ENCODE measurements around the gene RWDD4.

Gene RWDD4

DNA sequence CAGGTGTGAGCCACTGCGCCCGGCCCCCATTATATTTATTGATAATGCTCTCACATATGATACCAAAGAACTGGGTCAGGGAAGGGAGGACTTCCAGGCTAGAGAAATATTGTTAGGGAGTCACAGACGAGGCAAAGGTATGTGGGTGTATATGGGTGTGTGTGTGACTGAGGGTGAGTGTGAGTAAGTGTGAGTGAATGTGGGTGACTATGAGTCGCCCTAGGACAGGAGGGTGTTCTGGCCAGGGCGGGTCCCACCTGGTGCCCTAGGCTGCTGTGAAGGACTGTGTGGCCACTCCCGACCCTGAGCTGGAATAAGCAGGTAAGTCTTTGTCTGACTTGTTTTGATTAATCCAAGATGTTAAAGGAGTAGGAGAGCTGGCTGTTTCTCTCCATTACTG is 34.4 kb downstream of the RWDD4 start:
- in situ Hi-C loops (cut with HindIII; ENCODE audit: low sequenced_read_pairs) = no loop called here
- DNase-seq (ENCODE audit: low read depth, low spot score) = no peak
- H3K4me3 ChIP-seq (ENCODE audit: low read depth, low read length) = no peak overlapping the region
- TF ChIP-seq, protein P1, sequence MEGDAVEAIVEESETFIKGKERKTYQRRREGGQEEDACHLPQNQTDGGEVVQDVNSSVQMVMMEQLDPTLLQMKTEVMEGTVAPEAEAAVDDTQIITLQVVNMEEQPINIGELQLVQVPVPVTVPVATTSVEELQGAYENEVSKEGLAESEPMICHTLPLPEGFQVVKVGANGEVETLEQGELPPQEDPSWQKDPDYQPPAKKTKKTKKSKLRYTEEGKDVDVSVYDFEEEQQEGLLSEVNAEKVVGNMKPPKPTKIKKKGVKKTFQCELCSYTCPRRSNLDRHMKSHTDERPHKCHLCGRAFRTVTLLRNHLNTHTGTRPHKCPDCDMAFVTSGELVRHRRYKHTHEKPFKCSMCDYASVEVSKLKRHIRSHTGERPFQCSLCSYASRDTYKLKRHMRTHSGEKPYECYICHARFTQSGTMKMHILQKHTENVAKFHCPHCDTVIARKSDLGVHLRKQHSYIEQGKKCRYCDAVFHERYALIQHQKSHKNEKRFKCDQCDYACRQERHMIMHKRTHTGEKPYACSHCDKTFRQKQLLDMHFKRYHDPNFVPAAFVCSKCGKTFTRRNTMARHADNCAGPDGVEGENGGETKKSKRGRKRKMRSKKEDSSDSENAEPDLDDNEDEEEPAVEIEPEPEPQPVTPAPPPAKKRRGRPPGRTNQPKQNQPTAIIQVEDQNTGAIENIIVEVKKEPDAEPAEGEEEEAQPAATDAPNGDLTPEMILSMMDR (IDR thresholded peaks at IDR 0.05; ENCODE audit: low read depth, low read length) = no peak

DNA sequence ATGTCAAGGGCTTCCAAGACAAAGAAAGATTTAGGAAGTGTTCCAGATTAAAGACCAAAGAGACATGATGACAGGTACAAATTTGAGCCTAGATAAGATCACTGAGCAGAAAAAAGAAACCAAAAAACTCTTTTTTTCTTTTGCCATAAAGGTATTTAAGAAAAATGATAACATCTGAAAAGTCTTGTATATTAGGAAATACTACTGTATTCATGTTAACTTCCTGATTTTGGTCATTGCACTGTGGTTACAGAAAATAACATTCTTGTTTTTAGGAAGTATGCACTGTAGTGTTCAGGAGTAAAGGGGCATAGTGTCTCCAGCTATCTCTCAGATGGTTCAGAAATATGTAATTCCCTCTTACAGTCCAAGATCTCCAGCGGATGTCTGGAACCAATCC is 37.1 kb downstream of the RWDD4 start:
- no peak for DNase-seq (ENCODE audit: low read depth, low spot score)
- TF ChIP-seq, protein P1 (IDR thresholded peaks at IDR 0.05; ENCODE audit: low read depth, low read length) = no peak
- in situ Hi-C loops (cut with HindIII; ENCODE audit: low sequenced_read_pairs) = no loop called here
- no peak overlapping the region for H3K4me3 ChIP-seq (ENCODE audit: low read depth, low read length)

DNA sequence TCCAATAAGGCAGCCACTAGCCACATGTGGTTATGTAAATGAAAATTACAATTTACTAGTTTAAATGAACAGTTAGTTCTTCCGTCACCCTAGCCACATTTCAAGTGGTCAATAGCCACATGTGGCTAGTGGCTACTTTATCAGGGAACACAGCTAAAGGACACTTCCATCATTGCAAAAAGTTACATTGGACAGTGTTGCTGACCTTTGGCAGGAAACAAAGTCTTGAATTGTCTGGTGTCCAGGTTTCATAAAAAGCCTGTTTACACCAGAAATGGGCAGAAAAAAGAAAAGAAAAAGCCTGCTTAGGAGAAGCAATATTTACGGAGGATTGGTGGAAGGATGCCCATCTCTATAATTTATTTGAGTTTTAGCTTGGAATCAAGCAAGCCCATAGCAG is 38.6 kb downstream of the RWDD4 start:
- no peak for DNase-seq (ENCODE audit: low read depth, low spot score)
- no peak overlapping the region for H3K4me3 ChIP-seq (ENCODE audit: low read depth, low read length)
- TF ChIP-seq, protein P1 (IDR thresholded peaks at IDR 0.05; ENCODE audit: low read depth, low read length) = no peak
- in situ Hi-C loops (cut with HindIII; ENCODE audit: low sequenced_read_pairs) = no loop called here

DNA sequence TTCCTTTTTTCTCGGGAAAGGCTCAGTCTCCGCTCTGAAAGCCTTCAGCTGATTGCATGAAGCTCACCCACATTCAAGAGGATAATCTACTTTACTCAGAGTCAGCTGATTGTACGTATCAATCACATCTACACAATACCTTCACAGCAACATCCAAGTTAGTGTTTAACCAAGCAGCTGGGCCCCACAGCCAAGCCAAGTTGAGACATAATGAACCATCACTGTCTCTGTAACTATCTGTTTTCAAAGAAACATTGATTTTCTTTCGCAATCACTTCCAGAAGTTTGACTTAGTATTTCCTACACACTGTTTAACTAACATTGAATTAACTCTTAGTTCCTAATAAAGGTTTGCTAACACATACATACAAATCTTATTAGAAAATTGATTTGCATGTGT is 40.3 kb downstream of the RWDD4 start:
- TF ChIP-seq, protein P1 (IDR thresholded peaks at IDR 0.05; ENCODE audit: low read depth, low read length) = no peak
- no peak for DNase-seq (ENCODE audit: low read depth, low spot score)
- in situ Hi-C loops (cut with HindIII; ENCODE audit: low sequenced_read_pairs) = no loop called here
- no peak overlapping the region for H3K4me3 ChIP-seq (ENCODE audit: low read depth, low read length)

DNA sequence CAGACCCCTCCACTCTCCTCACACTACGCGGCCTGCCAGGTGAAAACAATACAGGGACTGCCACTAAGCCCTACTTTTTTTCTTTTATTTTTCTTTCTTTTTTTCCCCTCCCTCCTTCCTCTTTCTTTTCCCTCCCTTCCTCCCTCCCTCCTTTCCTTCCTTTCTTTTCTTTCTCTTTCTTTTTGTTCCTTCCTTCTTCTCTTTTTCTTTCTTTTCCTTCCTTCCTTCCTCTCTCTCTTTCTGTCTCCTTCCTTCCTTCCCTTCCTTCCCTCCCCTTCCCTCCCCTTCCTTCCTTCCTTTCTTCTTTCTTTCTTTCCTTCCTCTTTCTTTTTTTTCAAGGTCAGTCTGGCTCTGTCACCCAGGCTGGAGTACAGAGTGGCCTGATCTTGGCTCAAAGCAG is 41.9 kb downstream of the RWDD4 start:
- no peak overlapping the region for H3K4me3 ChIP-seq (ENCODE audit: low read depth, low read length)
- TF ChIP-seq, protein P1 (IDR thresholded peaks at IDR 0.05; ENCODE audit: low read depth, low read length) = no peak
- in situ Hi-C loops (cut with HindIII; ENCODE audit: low sequenced_read_pairs) = no loop called here
- no peak for DNase-seq (ENCODE audit: low read depth, low spot score)

DNA sequence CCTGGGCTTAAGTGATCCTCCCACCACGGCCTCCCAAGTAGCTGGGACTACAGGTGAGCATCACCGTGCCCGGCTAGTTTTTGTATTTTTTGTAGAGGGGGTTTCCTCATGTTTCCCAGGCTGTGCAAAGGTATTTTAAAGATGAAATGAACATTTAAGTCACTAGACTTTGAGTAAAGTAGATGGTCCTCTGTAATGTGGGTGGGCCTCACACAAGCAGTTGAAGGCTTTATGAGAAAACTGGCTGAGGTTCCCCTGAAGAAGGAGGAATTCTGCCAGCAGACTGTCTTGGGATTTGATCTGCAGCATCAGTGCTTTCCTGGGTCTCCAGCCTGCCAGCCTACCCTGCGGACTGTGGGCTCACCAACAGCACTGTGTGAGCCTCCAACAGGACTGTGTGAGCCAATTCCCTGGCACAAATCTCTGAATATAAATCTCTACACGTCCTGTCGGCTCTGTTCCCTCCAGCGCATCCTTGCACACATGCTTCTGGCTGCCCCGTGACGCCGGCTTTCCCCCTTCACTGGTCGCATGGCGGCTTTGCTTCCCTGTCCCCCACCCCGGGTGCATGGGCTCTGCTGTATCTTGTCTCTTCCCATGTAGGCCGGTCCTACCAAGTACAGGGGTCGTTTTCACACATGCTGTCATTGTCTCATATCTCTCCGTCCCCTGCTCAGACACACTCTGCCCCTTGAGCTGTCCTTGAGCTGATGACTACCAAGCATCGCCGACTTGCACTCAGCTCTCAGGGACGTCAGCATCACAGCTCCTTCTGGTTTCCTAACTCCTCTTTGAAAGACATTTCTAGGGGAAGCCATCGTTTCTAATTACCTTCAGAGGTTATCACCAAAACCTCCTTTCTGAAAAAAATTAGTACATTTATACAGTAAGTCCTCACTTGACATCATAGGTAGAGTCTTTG is 46.4 kb downstream of the RWDD4 start:
- no peak overlapping the region for H3K4me3 ChIP-seq (ENCODE audit: low read depth, low read length)
- in situ Hi-C loops (cut with HindIII; ENCODE audit: low sequenced_read_pairs) = no loop called here
- no peak for DNase-seq (ENCODE audit: low read depth, low spot score)
- TF ChIP-seq, protein P1 (IDR thresholded peaks at IDR 0.05; ENCODE audit: low read depth, low read length) = no peak

Data from astrocyte of the spinal cord (primary cell).